Measurements from ENCODE around the gene MARCO.

GRCh38 chr2:118914721-118915453 lies 27.1 kb upstream of the MARCO start:
- TF ChIP-seq CTCF (IDR thresholded peaks at IDR 0.05) (no peak), POLR2AphosphoS5 (IDR thresholded peaks at IDR 0.05; ENCODE audit: low read depth, low read length) (no peak), SIN3A (IDR thresholded peaks at IDR 0.05; ENCODE audit: borderline replicate concordance, insufficient read depth, low read depth, low read length) (no peak)
